PFSK-1 (cell line): ENCODE results near the gene EVI5. TPM values are rescaled to one million over a fixed set of nuclear protein-coding genes. Genes with fewer than 3 reads are reported as not detected.
A peak's percentile ranks its signal among the peaks of the same experiment; 100 is the strongest.

Source experiments
- FOXP2 ChIP-seq: optimal IDR thresholded peaks from 2 replicates; pipeline ENCODE3; 2011; ENCODE audit warnings: borderline replicate concordance, control low read depth, inconsistent platforms; ENCODE audit not compliant: insufficient read depth; ENCODE audit errors: extremely low read length, extremely low read depth
- POLR2AphosphoS5 ChIP-seq: IDR thresholded peaks from 2 replicates; pipeline ENCODE4 v1.6.1; 2012; ENCODE audit warnings: low read depth, mild to moderate bottlenecking, control low read depth, low read length, moderate library complexity
- REST ChIP-seq, 2 experiments: IDR thresholded peaks; 2 replicates each; pipeline versions ENCODE4 v1.6.1 to v1.8.0; 2011 to 2012; ENCODE audit warnings: low read depth in 2 of 2, low read length in 2 of 2, control low read depth in 1 of 2, inconsistent platforms in 1 of 2, mild to moderate bottlenecking in 1 of 2, moderate library complexity in 1 of 2; ENCODE audit not compliant: insufficient read depth in 1 of 2
- SIN3A ChIP-seq: IDR thresholded peaks from 2 replicates; pipeline ENCODE4 v1.6.1; 2012; ENCODE audit warnings: mild to moderate bottlenecking, low read length, moderate library complexity, borderline replicate concordance; ENCODE audit not compliant: insufficient read depth
- TAF1 ChIP-seq: IDR thresholded peaks from 2 replicates; pipeline ENCODE4 v1.6.1; 2012; ENCODE audit warnings: low read length, control low read depth, borderline replicate concordance; ENCODE audit not compliant: insufficient read depth
- polyA plus RNA-seq: library from polyadenylated mRNA; unstranded; fragments of >200 nt; gene quantifications from one replicate; pipeline ENCODE4 v1.2.1, GENCODE V29; 2012; ENCODE audit warnings: low read depth, missing spikeins; ENCODE audit not compliant: insufficient read length

Gene EVI5
- polyA plus RNA-seq, result 6.0 TPM

GRCh38 chr1:92784639-92785500 is at the start of gene EVI5:
EVI5 (minus strand) TSS chr1:92785108; CDS start chr1:92736546, 48,562 bp downstream.
- TF ChIP-seq POLR2AphosphoS5 (peak; percentile 84), TAF1 (peak; percentile 21; the same call in 1 of the 2 replicates), FOXP2 (peak; percentile 69), SIN3A (peak; percentile 67; the same call in 1 of the 2 replicates), REST (IDR thresholded peaks at IDR 0.05; ENCODE audit: insufficient read depth in 1 of 2, low read depth in 2 of 2, low read length in 2 of 2) (no peak)

- TF ChIP-seq POLR2AphosphoS5 (no peak), SIN3A (no peak), TAF1 (no peak), FOXP2 (no peak), REST (IDR thresholded peaks at IDR 0.05; ENCODE audit: insufficient read depth in 1 of 2, low read depth in 2 of 2, low read length in 2 of 2) (no peak)
Measured at GRCh38 chr1:92834617-92835016, 49.7 kb upstream of the EVI5 start.

GRCh38 chr1:92833840-92834239 is 48.9 kb upstream of the EVI5 start:
- no peak for TF ChIP-seq FOXP2
- TF ChIP-seq REST (IDR thresholded peaks at IDR 0.05; ENCODE audit: insufficient read depth in 1 of 2, low read depth in 2 of 2, low read length in 2 of 2), result no peak
- no peak for TF ChIP-seq SIN3A
- TF ChIP-seq POLR2AphosphoS5, result no peak
- TF ChIP-seq TAF1, result no peak

- TF ChIP-seq POLR2AphosphoS5 (no peak), REST (IDR thresholded peaks at IDR 0.05; ENCODE audit: insufficient read depth in 1 of 2, low read depth in 2 of 2, low read length in 2 of 2) (no peak), FOXP2 (no peak), SIN3A (peak; percentile 19; the same call in 1 of the 2 replicates), TAF1 (0 out of 2 replicates have a peak, but pooled peaks have one; percentile 37)
Measured at GRCh38 chr1:92832537-92833114, 47.7 kb upstream of the EVI5 start.
